OCI-LY7 (cell line): ENCODE measurements around the gene LRRC63. TPM values are rescaled to one million over a fixed set of nuclear protein-coding genes. Genes with fewer than 3 reads are reported as not detected.
A peak's percentile ranks its signal among the peaks of the same experiment; 100 is the strongest.

Source experiments
- BruUV-seq: library from RNA; stranded (reverse); fragments of 400-500 nt; replicated peaks from 2 replicates; lab custom pipeline; 2021; lab: Mats Ljungman, UMichigan
- CTCF ChIA-PET: fragments of 300-600 bp; sonication (Branson Sonifier 250); formaldehyde crosslinking; loops from one replicate; lab custom pipeline; 2022; ENCODE audit warnings: antibody characterized with exemption; ENCODE audit not compliant: unreplicated experiment; lab: Charles Lee
- POLR2A ChIA-PET: fragments of 300-600 bp; sonication (Branson Sonifier 250); formaldehyde crosslinking; loops from one replicate; lab custom pipeline; 2022; ENCODE audit warnings: antibody characterized with exemption; lab: Charles Lee
- DNase-seq: peaks from one replicate; pipeline ENCODE4 v3.0.0-alpha.2; 2015; ENCODE audit warnings: low spot score
- H2AFZ ChIP-seq: fragments of 200-600 bp; sonication (generic), shearing (Covaris generic); 2 replicates; pipeline ENCODE4 v1.6.1; 2014; ENCODE audit warnings: mild to moderate bottlenecking, antibody characterized with exemption, low read length, moderate library complexity
- H3K27ac ChIP-seq: fragments of 200-600 bp; sonication (generic); 2 replicates; pipeline ENCODE4 v1.5.1; 2014; ENCODE audit warnings: mixed run types, low read depth, mild to moderate bottlenecking, moderate library complexity, low read length, inconsistent platforms; ENCODE audit not compliant: poor library complexity, severe bottlenecking
- H3K36me3 ChIP-seq: fragments of 200-600 bp; sonication (generic); 2 replicates; pipeline ENCODE4 v1.6.1; 2014; ENCODE audit warnings: mild to moderate bottlenecking, antibody characterized with exemption, low read length, moderate library complexity, mixed read lengths; ENCODE audit not compliant: insufficient read depth
- H3K4me1 ChIP-seq: fragments of 200-600 bp; sonication (generic); 2 replicates; pipeline ENCODE4 v1.5.1; 2014; ENCODE audit warnings: mild to moderate bottlenecking, low read length; ENCODE audit not compliant: insufficient read depth, poor library complexity, severe bottlenecking
- H3K4me2 ChIP-seq: fragments of 200-600 bp; sonication (generic); 2 replicates; pipeline ENCODE4 v1.6.1; 2014; ENCODE audit warnings: mild to moderate bottlenecking, low read length
- H3K4me3 ChIP-seq: fragments of 200-600 bp; sonication (generic); 2 replicates; pipeline ENCODE4 v1.5.1; 2014; ENCODE audit warnings: mild to moderate bottlenecking, low read depth, low read length; ENCODE audit not compliant: poor library complexity, severe bottlenecking
- H3K79me2 ChIP-seq: fragments of 200-600 bp; sonication (generic); 2 replicates; pipeline ENCODE4 v1.6.1; 2016; ENCODE audit warnings: low read depth, mild to moderate bottlenecking, low read length, moderate library complexity, mixed read lengths; ENCODE audit not compliant: insufficient read depth
- H3K9me2 ChIP-seq: fragments of 200-600 bp; sonication (generic); 2 replicates; pipeline ENCODE4 v1.6.1; 2016; ENCODE audit warnings: mild to moderate bottlenecking, low read length, mixed read lengths; ENCODE audit not compliant: insufficient read depth
- H3K9me3 ChIP-seq: fragments of 200-600 bp; sonication (generic); 2 replicates; pipeline ENCODE4 v1.6.1; 2014; ENCODE audit warnings: mild to moderate bottlenecking, mixed run types, low read length, mixed read lengths
- H4K20me1 ChIP-seq: fragments of 200-600 bp; sonication (generic); 2 replicates; pipeline ENCODE4 v1.6.1; 2014; ENCODE audit warnings: mild to moderate bottlenecking, antibody characterized with exemption, low read length, moderate library complexity, mixed read lengths; ENCODE audit not compliant: insufficient read depth
- EZH2phosphoT487 ChIP-seq: fragments of 200-600 bp; sonication (generic); IDR thresholded peaks from 2 replicates; pipeline ENCODE4 v1.6.1; 2018; ENCODE audit warnings: low read depth, borderline replicate concordance, mild to moderate bottlenecking, mixed run types, antibody characterized with exemption, low read length, moderate library complexity, mixed read lengths
- intact Hi-C: fragments of 100-400 bp; cut with micrococcal nuclease; formaldehyde crosslinking; loops from one replicate; pipeline ENCODE4 v1.10.0; 2022; ENCODE audit not compliant: unreplicated experiment
- total RNA-seq, 2 experiments: library from RNA; depleted of rRNA in 1 of 2; stranded (reverse); fragments of >200 nt in 1 of 2; shearing (Covaris generic) in 1 of 2; gene quantifications; 2 replicates each; pipeline ENCODE4 v1.2.3, GENCODE V29; 2014 to 2022
- TF ChIP-seq, protein P1 (sequence below): fragments of 200-600 bp; sonication (generic); conservative IDR thresholded peaks from 2 replicates; pipeline ENCODE4 v1.5.1; 2014; ENCODE audit warnings: mild to moderate bottlenecking, antibody characterized with exemption, low read length, moderate library complexity, mixed read lengths

Gene LRRC63
- total RNA-seq, 2 experiments from 2014 or later = not detected

DNA sequence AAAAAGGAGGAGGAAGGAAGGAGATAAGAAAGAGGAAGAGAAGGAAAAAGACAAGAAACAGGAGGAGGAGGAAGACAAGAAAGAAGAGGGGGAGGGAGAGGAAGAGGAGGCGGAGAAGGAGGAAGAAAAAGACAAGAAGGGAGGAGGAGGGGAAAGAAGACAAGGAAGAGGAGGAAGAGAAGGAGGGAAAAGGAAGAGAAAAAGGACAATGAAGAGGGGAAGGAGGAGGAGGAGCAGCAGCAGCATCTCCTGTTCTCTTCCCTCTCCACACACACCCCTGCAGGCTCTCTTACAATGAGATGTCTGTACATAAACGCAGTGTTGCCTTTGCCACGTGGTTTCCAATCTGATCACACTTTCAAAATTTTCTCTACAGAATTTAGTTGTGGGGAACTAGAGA, 108.7 kb downstream of the LRRC63 start:
- Histone ChIP-seq H3K79me2 (no peaks in the 10 kb centered on the region), H3K4me1 (peaks cover 7% of the 10 kb centered on the region), H3K27ac (no peak overlapping the region), H4K20me1 (no peaks in the 10 kb centered on the region), H3K4me3 (no peak overlapping the region), H3K9me3 (no peaks in the 10 kb centered on the region), H3K9me2 (no peaks in the 10 kb centered on the region), H3K4me2 (no peak overlapping the region), H2AFZ (peak overlapping the region; percentile 90; the same call in 1 of the 2 replicates), H3K36me3 (no peaks in the 10 kb centered on the region)
- BruUV-seq = no TSS peak
- TF ChIP-seq, protein P1, sequence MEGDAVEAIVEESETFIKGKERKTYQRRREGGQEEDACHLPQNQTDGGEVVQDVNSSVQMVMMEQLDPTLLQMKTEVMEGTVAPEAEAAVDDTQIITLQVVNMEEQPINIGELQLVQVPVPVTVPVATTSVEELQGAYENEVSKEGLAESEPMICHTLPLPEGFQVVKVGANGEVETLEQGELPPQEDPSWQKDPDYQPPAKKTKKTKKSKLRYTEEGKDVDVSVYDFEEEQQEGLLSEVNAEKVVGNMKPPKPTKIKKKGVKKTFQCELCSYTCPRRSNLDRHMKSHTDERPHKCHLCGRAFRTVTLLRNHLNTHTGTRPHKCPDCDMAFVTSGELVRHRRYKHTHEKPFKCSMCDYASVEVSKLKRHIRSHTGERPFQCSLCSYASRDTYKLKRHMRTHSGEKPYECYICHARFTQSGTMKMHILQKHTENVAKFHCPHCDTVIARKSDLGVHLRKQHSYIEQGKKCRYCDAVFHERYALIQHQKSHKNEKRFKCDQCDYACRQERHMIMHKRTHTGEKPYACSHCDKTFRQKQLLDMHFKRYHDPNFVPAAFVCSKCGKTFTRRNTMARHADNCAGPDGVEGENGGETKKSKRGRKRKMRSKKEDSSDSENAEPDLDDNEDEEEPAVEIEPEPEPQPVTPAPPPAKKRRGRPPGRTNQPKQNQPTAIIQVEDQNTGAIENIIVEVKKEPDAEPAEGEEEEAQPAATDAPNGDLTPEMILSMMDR = no peak
- no peak for TF ChIP-seq EZH2phosphoT487
- POLR2A ChIA-PET = interaction anchor here (0.6 to 1.2 kb wide), 5 partner anchors 9 to 145 kb away, joined by 3 read pairs; partner anchors contain the start of gene LCP1
- no peak for DNase-seq
- intact Hi-C loops = no loop called here
- CTCF ChIA-PET = no interaction called here

DNA sequence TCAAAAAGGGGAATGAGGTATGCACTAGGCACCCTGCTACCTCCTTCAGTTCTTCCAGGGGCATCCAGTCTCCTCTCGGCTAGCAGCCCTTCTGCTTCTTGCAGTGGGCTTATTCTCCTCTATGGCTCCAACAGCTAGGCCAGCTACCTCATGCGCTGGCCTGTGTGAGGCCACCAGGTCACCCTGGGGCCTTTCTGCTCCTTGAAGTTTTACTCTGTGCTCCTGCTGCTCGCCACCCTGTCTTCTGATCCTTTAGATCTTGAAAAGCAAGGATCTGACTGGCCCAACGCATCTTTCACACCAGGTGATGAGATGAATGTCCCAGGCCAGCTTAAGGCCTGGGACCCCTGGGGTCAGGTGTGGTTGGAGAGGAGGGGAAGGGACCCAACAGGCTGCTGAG, 109.1 kb downstream of the LRRC63 start:
- POLR2A ChIA-PET = interaction anchor here (0.6 to 1.2 kb wide), 6 partner anchors 9 to 157 kb away, joined by 3 read pairs; partner anchors contain the start of gene LCP1
- H3K4me2 ChIP-seq = peak overlapping the region; percentile 52; the same call in 1 of the 2 replicates
- peak overlapping the region; percentile 90; the same call in 1 of the 2 replicates for H2AFZ ChIP-seq
- H3K27ac ChIP-seq = no peak overlapping the region
- TF ChIP-seq, protein P1 = no peak
- no peak for TF ChIP-seq EZH2phosphoT487
- H3K36me3 ChIP-seq = no peaks in the 10 kb centered on the region
- no peak for DNase-seq
- CTCF ChIA-PET = interaction anchor here (0.7 kb wide), 1 partner anchor 141 kb away, joined by 3 read pairs; no protein-coding TSS in a partner anchor
- H3K4me3 ChIP-seq = no peak overlapping the region
- H3K9me2 ChIP-seq = no peaks in the 10 kb centered on the region
- intact Hi-C loops = loop anchor here (1.0 kb wide), 2 partner anchors 698 to 810 kb away; no protein-coding TSS in a partner anchor
- no peaks in the 10 kb centered on the region for H3K79me2 ChIP-seq
- no TSS peak for BruUV-seq
- H3K4me1 ChIP-seq = peaks cover 7% of the 10 kb centered on the region
- H3K9me3 ChIP-seq = no peaks in the 10 kb centered on the region
- no peaks in the 10 kb centered on the region for H4K20me1 ChIP-seq
